Left colon (tissue), 2 donors: ENCODE measurements around the gene MICAL2. TPM values are rescaled to one million over a fixed set of nuclear protein-coding genes. Genes with fewer than 3 reads are reported as not detected.
A peak's percentile ranks its signal among the peaks of the same experiment; 100 is the strongest.

Experiments used
- ATAC-seq: fragments of 200-7000 bp; cut with Tn5 transposase; one replicate; pipeline ENCODE4 v1.9.1; 2020; ENCODE audit warnings: mild to moderate bottlenecking, moderate library complexity
- DNase-seq, 2 donors: peaks; one replicate each; pipeline ENCODE4 v3.0.0-alpha.2; 2020
- intact Hi-C, 2 donors: fragments of 100-400 bp; cut with DNase I in 1 of 2; cut with micrococcal nuclease in 1 of 2; formaldehyde crosslinking; loops; one replicate each; pipeline versions ENCODE4 v1.11.2 to v1.14.0; 2022; cut with DNase I, micrococcal nuclease
- total RNA-seq, 2 donors: library from RNA; stranded (reverse); fragmentation: NEBNext Ultra II Directional; extraction: Animal tissue kit (Norgen Biotek cat#: 25700); gene quantifications; one replicate each; pipeline ENCODE4 v1.2.1, GENCODE V29; 2021
- donor health status: DM: no; HTN: no; CAD: no.
- donor health status: DM: yes; HTN: yes; CAD: no.

Gene MICAL2
- total RNA-seq, 2 donors from 2014 or later: 268 to 361 TPM

- DNase-seq (no peak), ATAC-seq (no peak)
- intact Hi-C loops: no loop called here
These were observed 151.2 kb downstream of the MICAL2 start for GRCh38 chr11:12261551-12261950.

GRCh38 chr11:12263141-12263693 lies 152.8 kb downstream of the MICAL2 start:
- ATAC-seq (no peak), DNase-seq (no peak)
- intact Hi-C loops: no loop called here

GRCh38 chr11:12264361-12264760 lies 154.0 kb downstream of the MICAL2 start:
- DNase-seq: no peak
- intact Hi-C loops: no loop called here
- ATAC-seq: peak; percentile 15

GRCh38 chr11:12266132-12266531 lies 155.7 kb downstream of the MICAL2 start:
- DNase-seq: no peak
- no peak for ATAC-seq
- intact Hi-C loops: no loop called here

GRCh38 chr11:12266943-12267342 lies 156.6 kb downstream of the MICAL2 start:
- ATAC-seq (no peak), DNase-seq (no peak)
- intact Hi-C loops: no loop called here

GRCh38 chr11:12267921-12268320 lies 157.5 kb downstream of the MICAL2 start:
- no peak for ATAC-seq
- intact Hi-C loops: no loop called here
- no peak for DNase-seq

GRCh38 chr11:12269104-12269441 lies 158.7 kb downstream of the MICAL2 start:
- intact Hi-C loops: no loop called here
- DNase-seq: peak in 1 of 2 donors; percentile 65

GRCh38 chr11:12269446-12270214 lies 159.2 kb downstream of the MICAL2 start:
- ATAC-seq: peak; percentile 64
- no peak for DNase-seq
- intact Hi-C loops: no loop called here

More at GRCh38 chr11:12269104-12269441, 158.7 kb downstream of the MICAL2 start:
- peak; percentile 35 for ATAC-seq

- DNase-seq: no peak
- intact Hi-C loops: no loop called here
- ATAC-seq: peak; percentile 40
These were observed 159.9 kb downstream of the MICAL2 start for GRCh38 chr11:12270215-12270797.

- no peak for ATAC-seq
- intact Hi-C loops: no loop called here
- no peak for DNase-seq
These were observed 160.4 kb downstream of the MICAL2 start for GRCh38 chr11:12270817-12271216.

- ATAC-seq (no peak), DNase-seq (no peak)
- intact Hi-C loops: no loop called here
These were observed 160.9 kb downstream of the MICAL2 start for GRCh38 chr11:12271241-12271640.

- intact Hi-C loops: no loop called here
- DNase-seq: peak in 1 of 2 donors; percentile 10
- no peak for ATAC-seq
These were observed 161.5 kb downstream of the MICAL2 start for GRCh38 chr11:12271826-12272366.

- intact Hi-C loops: no loop called here
- DNase-seq (peak in 1 of 2 donors; percentile 21), ATAC-seq (no peak)
These were observed 162.6 kb downstream of the MICAL2 start for GRCh38 chr11:12272821-12273617.

GRCh38 chr11:12273618-12273995 lies 163.2 kb downstream of the MICAL2 start:
- ATAC-seq (no peak), DNase-seq (peak in 1 of 2 donors; percentile 5)
- intact Hi-C loops: no loop called here

GRCh38 chr11:12274056-12274455 lies 163.7 kb downstream of the MICAL2 start:
- no peak for ATAC-seq
- DNase-seq: peak in 1 of 2 donors; percentile 10
- intact Hi-C loops: no loop called here

- DNase-seq (no peak), ATAC-seq (no peak)
- intact Hi-C loops: no loop called here
These were observed 164.3 kb downstream of the MICAL2 start for GRCh38 chr11:12274558-12275197.

- intact Hi-C loops: no loop called here
- DNase-seq: peak in 1 of 2 donors; percentile 2
These were observed 165.4 kb downstream of the MICAL2 start for GRCh38 chr11:12275818-12276217.

GRCh38 chr11:12276356-12276755 lies 166.0 kb downstream of the MICAL2 start:
- DNase-seq: peak in 1 of 2 donors; percentile 1
- no peak for ATAC-seq
- intact Hi-C loops: no loop called here

More at GRCh38 chr11:12275818-12276217, 165.4 kb downstream of the MICAL2 start:
- ATAC-seq: no peak
